Measurements from ENCODE around the gene IL36B.

IL36B gene

GRCh38 chr2:113021312-113021711 is 31.4 kb downstream of the IL36B start:
- H3K4me2 ChIP-seq (ENCODE audit: low read length), result no peak overlapping the region
- no peaks in the 10 kb centered on the region for H3K79me2 ChIP-seq (ENCODE audit: control insufficient read depth, low read length)
- H4K20me1 ChIP-seq (ENCODE audit: control insufficient read depth, insufficient read depth, low read depth, low read length), result no peaks in the 10 kb centered on the region
- H3K9me2 ChIP-seq (replicated peaks; ENCODE audit: control insufficient read depth, low read length), result no peaks in the 10 kb centered on the region
- no peak overlapping the region for H3K27ac ChIP-seq (ENCODE audit: low read depth, low read length)
- no peaks in the 10 kb centered on the region for H3F3A ChIP-seq (ENCODE audit: control insufficient read depth, insufficient read depth)
- no peak overlapping the region for H3K4me3 ChIP-seq (ENCODE audit: low read length)
- 0 out of 2 replicates have a peak, but pooled peaks cover 5% of the 10 kb centered on the region for H3K27me3 ChIP-seq (ENCODE audit: control insufficient read depth, low read length)
- TF ChIP-seq CTCF (IDR thresholded peaks at IDR 0.05; ENCODE audit: low read depth, low read length, poor library complexity, severe bottlenecking), result no peak
- no peak for TF ChIP-seq EZH2phosphoT487 (IDR thresholded peaks at IDR 0.05; ENCODE audit: borderline replicate concordance, low read length)
- no peaks in the 10 kb centered on the region for H3K36me3 ChIP-seq (ENCODE audit: control insufficient read depth, low read length)
- no peaks in the 10 kb centered on the region for H3K9me3 ChIP-seq (ENCODE audit: control insufficient read depth, insufficient read depth, low read length)
- H3K4me1 ChIP-seq (ENCODE audit: control insufficient read depth, low read length), result no peaks in the 10 kb centered on the region

GRCh38 chr2:113018509-113018908 is 34.2 kb downstream of the IL36B start:
- Histone ChIP-seq H3K27me3 (ENCODE audit: control insufficient read depth, low read length) (peaks cover 5% of the 10 kb centered on the region; the same call in 1 of the 2 replicates), H3K9me3 (ENCODE audit: control insufficient read depth, insufficient read depth, low read length) (no peaks in the 10 kb centered on the region), H3K79me2 (ENCODE audit: control insufficient read depth, low read length) (no peaks in the 10 kb centered on the region), H3K36me3 (ENCODE audit: control insufficient read depth, low read length) (no peaks in the 10 kb centered on the region), H3K9me2 (replicated peaks; ENCODE audit: control insufficient read depth, low read length) (no peaks in the 10 kb centered on the region), H3K4me2 (ENCODE audit: low read length) (no peak overlapping the region), H3F3A (ENCODE audit: control insufficient read depth, insufficient read depth) (no peaks in the 10 kb centered on the region), H3K4me3 (ENCODE audit: low read length) (no peak overlapping the region), H3K27ac (ENCODE audit: low read depth, low read length) (no peak overlapping the region), H4K20me1 (ENCODE audit: control insufficient read depth, insufficient read depth, low read depth, low read length) (no peaks in the 10 kb centered on the region), H3K4me1 (ENCODE audit: control insufficient read depth, low read length) (no peaks in the 10 kb centered on the region)
- TF ChIP-seq EZH2phosphoT487 (IDR thresholded peaks at IDR 0.05; ENCODE audit: borderline replicate concordance, low read length), result no peak
- no peak for TF ChIP-seq CTCF (IDR thresholded peaks at IDR 0.05; ENCODE audit: low read depth, low read length, poor library complexity, severe bottlenecking)

DNA sequence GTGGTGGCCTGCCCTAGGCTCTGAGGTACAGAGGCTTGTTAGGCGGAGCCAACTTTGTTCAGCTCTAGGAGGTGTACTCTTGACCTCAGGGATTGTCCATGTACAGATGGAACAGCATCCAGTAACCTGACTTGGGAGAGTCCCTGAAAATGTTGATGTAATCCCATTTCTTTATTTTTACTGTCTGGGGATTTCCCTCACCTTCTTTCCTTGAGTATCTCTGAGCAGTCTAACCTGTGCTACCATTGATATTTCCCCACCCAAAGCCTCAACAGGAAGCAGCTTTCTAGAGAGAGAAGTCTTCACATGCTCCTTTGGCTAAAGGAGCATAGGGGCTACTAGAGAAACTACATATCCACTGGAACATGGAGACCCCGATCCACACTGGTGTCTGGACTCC is 37.0 kb downstream of the IL36B start:
- TF ChIP-seq CTCF (IDR thresholded peaks at IDR 0.05; ENCODE audit: low read depth, low read length, poor library complexity, severe bottlenecking), result no peak
- no peak for TF ChIP-seq EZH2phosphoT487 (IDR thresholded peaks at IDR 0.05; ENCODE audit: borderline replicate concordance, low read length)
- H3K9me2 ChIP-seq (replicated peaks; ENCODE audit: control insufficient read depth, low read length), result no peaks in the 10 kb centered on the region
- H3K4me3 ChIP-seq (ENCODE audit: low read length), result no peak overlapping the region
- peaks cover 3% of the 10 kb centered on the region; the same call in 1 of the 2 replicates for H3K27me3 ChIP-seq (ENCODE audit: control insufficient read depth, low read length)
- no peaks in the 10 kb centered on the region for H4K20me1 ChIP-seq (ENCODE audit: control insufficient read depth, insufficient read depth, low read depth, low read length)
- no peaks in the 10 kb centered on the region for H3K4me1 ChIP-seq (ENCODE audit: control insufficient read depth, low read length)
- H3K4me2 ChIP-seq (ENCODE audit: low read length), result no peak overlapping the region
- H3F3A ChIP-seq (ENCODE audit: control insufficient read depth, insufficient read depth), result no peaks in the 10 kb centered on the region
- H3K27ac ChIP-seq (ENCODE audit: low read depth, low read length), result no peak overlapping the region
- no peaks in the 10 kb centered on the region for H3K79me2 ChIP-seq (ENCODE audit: control insufficient read depth, low read length)
- no peaks in the 10 kb centered on the region for H3K36me3 ChIP-seq (ENCODE audit: control insufficient read depth, low read length)
- H3K9me3 ChIP-seq (ENCODE audit: control insufficient read depth, insufficient read depth, low read length), result no peaks in the 10 kb centered on the region

Data from DOHH2 (cell line).